Ishikawa (cell line): ENCODE results near the gene CROCC2.

Experiments
- CEBPB ChIP-seq: IDR thresholded peaks from 2 replicates; pipeline ENCODE4 v1.6.1; 2012
- CREB1 ChIP-seq: IDR thresholded peaks from 2 replicates; pipeline ENCODE4 v1.6.1; 2012; ENCODE audit warnings: low read depth
- EGR1 ChIP-seq: IDR thresholded peaks from 2 replicates; pipeline ENCODE4 v1.6.1; 2012
- EP300 ChIP-seq: IDR thresholded peaks from 2 replicates; pipeline ENCODE4 v1.6.1; 2012; ENCODE audit warnings: borderline replicate concordance
- FOXM1 ChIP-seq: IDR thresholded peaks from 2 replicates; pipeline ENCODE4 v1.6.1; 2012; ENCODE audit warnings: low read depth, borderline replicate concordance
- NFIC ChIP-seq: IDR thresholded peaks from 2 replicates; pipeline ENCODE4 v1.6.1; 2012
- RAD21 ChIP-seq: IDR thresholded peaks from 2 replicates; pipeline ENCODE4 v1.6.1; 2012; ENCODE audit warnings: low read depth
- TAF1 ChIP-seq: IDR thresholded peaks from 2 replicates; pipeline ENCODE4 v1.6.1; 2012; ENCODE audit warnings: low read depth, mild to moderate bottlenecking
- TCF12 ChIP-seq: IDR thresholded peaks from 2 replicates; pipeline ENCODE4 v1.6.1; 2012; ENCODE audit warnings: low read depth
- TEAD4 ChIP-seq: IDR thresholded peaks from 2 replicates; pipeline ENCODE4 v1.6.1; 2012
- YY1 ChIP-seq: IDR thresholded peaks from 2 replicates; pipeline ENCODE4 v1.6.1; 2012; ENCODE audit warnings: low read depth
- ZBTB7A ChIP-seq: IDR thresholded peaks from 2 replicates; pipeline ENCODE4 v1.6.1; 2012; ENCODE audit warnings: low read depth
- TF ChIP-seq, protein P1 (sequence below): IDR thresholded peaks from 2 replicates; pipeline ENCODE4 v1.6.1; 2012
- TF ChIP-seq, protein P2 (sequence below): IDR thresholded peaks from 2 replicates; pipeline ENCODE4 v1.6.1; 2012; ENCODE audit warnings: low read depth, mild to moderate bottlenecking
- TF ChIP-seq, protein P3 (sequence below): IDR thresholded peaks from 2 replicates; pipeline ENCODE4 v1.6.1; 2012

CROCC2 gene

DNA sequence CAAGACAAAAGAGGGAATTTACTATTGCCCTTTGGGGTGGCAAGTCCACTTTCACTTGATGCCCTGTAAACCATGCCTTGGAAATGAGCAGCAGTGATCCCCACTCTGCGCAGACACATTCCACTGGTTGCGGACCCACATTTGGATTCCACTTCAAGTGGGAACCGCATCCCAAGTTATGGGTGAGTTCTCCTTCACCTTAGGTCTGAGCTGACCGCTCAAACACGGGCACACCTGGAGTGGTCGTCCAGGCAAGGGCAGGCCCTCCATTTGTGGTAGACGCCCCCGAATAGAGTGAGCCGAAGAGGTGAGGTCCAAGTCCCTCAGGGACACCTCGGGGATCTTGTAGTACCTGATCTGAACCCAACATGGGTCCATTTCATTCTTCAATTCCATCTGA, 47.3 kb upstream of the CROCC2 start:
- TF ChIP-seq ZBTB7A (no peak), YY1 (no peak)

DNA sequence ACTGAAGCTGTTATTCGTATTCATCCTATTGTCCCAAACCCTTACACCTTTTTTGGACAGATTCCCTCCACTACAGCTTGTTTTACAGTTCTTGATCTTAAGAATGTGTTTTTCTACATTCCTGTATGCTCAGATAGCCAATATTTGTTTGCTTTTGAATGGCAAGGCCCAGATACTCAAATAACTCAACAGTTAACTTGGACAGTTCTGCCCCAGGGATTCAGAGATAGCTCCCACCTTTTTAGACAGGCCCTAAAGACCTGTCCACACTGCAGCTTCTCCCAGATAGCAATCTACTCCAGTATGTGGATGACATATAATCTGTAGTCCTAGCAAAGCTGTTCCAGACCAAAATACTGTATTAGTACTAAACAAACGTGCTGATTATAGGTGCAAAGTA, 44.6 kb upstream of the CROCC2 start:
- TF ChIP-seq CREB1: no peak
- TF ChIP-seq EGR1: no peak
- TF ChIP-seq TEAD4: no peak
- TF ChIP-seq, protein P1, sequence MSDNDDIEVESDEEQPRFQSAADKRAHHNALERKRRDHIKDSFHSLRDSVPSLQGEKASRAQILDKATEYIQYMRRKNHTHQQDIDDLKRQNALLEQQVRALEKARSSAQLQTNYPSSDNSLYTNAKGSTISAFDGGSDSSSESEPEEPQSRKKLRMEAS: no peak
- TF ChIP-seq, protein P2, sequence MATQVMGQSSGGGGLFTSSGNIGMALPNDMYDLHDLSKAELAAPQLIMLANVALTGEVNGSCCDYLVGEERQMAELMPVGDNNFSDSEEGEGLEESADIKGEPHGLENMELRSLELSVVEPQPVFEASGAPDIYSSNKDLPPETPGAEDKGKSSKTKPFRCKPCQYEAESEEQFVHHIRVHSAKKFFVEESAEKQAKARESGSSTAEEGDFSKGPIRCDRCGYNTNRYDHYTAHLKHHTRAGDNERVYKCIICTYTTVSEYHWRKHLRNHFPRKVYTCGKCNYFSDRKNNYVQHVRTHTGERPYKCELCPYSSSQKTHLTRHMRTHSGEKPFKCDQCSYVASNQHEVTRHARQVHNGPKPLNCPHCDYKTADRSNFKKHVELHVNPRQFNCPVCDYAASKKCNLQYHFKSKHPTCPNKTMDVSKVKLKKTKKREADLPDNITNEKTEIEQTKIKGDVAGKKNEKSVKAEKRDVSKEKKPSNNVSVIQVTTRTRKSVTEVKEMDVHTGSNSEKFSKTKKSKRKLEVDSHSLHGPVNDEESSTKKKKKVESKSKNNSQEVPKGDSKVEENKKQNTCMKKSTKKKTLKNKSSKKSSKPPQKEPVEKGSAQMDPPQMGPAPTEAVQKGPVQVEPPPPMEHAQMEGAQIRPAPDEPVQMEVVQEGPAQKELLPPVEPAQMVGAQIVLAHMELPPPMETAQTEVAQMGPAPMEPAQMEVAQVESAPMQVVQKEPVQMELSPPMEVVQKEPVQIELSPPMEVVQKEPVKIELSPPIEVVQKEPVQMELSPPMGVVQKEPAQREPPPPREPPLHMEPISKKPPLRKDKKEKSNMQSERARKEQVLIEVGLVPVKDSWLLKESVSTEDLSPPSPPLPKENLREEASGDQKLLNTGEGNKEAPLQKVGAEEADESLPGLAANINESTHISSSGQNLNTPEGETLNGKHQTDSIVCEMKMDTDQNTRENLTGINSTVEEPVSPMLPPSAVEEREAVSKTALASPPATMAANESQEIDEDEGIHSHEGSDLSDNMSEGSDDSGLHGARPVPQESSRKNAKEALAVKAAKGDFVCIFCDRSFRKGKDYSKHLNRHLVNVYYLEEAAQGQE: no peak
- TF ChIP-seq YY1: no peak
- no peak for TF ChIP-seq NFIC
- TF ChIP-seq, protein P3, sequence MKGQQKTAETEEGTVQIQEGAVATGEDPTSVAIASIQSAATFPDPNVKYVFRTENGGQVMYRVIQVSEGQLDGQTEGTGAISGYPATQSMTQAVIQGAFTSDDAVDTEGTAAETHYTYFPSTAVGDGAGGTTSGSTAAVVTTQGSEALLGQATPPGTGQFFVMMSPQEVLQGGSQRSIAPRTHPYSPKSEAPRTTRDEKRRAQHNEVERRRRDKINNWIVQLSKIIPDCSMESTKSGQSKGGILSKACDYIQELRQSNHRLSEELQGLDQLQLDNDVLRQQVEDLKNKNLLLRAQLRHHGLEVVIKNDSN: no peak
- TF ChIP-seq EP300: no peak
- TF ChIP-seq TCF12: no peak
- TF ChIP-seq CEBPB: no peak
- no peak for TF ChIP-seq FOXM1
- no peak for TF ChIP-seq TAF1
- TF ChIP-seq RAD21: no peak

DNA sequence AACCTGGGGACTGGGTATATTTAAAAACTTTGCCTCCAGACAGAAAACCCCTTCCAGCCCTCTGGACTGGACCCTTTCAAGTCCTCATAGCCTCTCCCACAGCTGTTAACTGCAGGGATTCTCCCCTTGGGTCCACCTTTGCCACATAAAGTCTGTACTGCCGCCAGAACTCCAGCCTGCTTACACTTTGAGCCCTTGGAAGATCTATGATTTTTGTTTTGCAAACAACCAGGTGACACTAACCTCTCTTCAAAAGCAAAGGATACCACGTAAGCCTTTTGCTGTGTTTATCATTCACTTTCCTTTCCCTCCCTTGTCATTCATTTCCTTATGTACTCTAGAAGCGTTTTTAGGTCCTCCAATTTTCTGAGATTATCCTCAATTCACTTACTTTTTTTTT, 41.7 kb upstream of the CROCC2 start:
- TF ChIP-seq CEBPB (no peak), EGR1 (no peak), NFIC (no peak), ZBTB7A (no peak), YY1 (no peak), EP300 (no peak), RAD21 (no peak), FOXM1 (no peak), TCF12 (no peak), TAF1 (no peak), TEAD4 (no peak)
- TF ChIP-seq, protein P2: no peak
- TF ChIP-seq, protein P1: no peak
- TF ChIP-seq, protein P3: no peak

DNA sequence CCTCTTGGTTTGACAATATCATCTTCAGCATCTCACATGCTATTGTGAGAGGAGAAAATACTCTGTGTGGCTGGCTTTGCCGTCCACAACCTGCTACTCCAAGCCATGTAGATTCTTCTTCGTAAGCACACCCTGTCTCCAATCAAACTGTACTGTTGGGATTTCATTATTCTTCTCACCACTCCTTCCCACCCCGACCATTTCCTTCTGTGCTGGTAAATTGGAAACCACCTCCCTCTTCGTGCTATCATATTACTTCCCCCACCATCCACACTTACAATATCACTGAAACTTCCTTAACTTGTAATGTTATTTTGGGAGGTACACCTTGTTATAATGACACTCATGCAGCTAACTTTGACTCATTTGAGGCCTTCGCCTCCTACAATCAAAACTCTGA, 40.7 kb upstream of the CROCC2 start:
- TF ChIP-seq NFIC (no peak), CREB1 (no peak), ZBTB7A (no peak), TAF1 (no peak)
- TF ChIP-seq, protein P2: no peak

DNA sequence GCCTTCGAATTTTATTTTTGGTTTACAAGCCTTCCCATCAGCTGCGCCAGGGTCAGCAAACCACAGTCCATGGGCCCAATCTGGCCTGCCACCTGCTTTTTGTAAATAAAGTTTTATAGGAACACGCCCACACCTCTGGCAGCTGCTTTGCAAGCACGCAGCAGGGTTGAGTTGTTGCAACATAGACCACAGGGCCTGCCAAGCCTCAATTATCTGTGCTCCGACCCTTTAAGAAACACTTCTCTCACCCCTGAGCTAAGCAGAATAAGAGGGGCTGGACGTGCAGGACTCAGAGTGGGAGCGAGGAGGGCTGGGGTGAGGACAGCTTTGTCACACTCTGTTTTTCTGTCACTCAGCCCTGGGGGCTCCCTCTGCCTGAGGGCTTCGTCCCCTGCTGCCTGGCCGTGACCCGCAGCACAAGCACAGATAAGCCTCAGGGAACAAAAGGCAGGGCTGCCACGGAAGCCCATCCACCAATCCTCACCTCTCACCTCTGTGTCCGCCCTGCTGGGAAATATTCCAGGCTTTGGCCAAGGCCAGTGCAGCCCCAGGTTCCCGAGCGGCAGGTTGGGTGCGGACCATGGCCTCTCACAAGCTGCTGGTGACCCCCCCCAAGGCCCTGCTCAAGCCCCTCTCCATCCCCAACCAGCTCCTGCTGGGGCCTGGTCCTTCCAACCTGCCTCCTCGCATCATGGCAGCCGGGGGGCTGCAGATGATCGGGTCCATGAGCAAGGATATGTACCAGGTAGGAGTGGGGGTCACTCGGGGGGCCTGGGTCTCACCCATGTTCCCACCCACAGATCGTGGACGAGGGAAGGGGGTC, 37.6 kb upstream of the CROCC2 start, which contains the start of gene AGXT:
AGXT (plus strand) TSS at position 539 of the 823 bp plus-strand sequence; CDS start at position 581, 42 bp downstream.
- no peak for TF ChIP-seq CREB1
- no peak for TF ChIP-seq TCF12
- peak; percentile 70 for TF ChIP-seq CEBPB
- peak; percentile 53; the same call in 1 of the 2 replicates for TF ChIP-seq EGR1
